Measurements from ENCODE around the gene SERPINA9. TPM values are rescaled to one million over a fixed set of nuclear protein-coding genes. Genes with fewer than 3 reads are reported as not detected.
A peak's percentile ranks its signal among the peaks of the same experiment; 100 is the strongest.

SERPINA9 gene
- total RNA-seq, 2 experiments from 2014 or later = not detected

DNA sequence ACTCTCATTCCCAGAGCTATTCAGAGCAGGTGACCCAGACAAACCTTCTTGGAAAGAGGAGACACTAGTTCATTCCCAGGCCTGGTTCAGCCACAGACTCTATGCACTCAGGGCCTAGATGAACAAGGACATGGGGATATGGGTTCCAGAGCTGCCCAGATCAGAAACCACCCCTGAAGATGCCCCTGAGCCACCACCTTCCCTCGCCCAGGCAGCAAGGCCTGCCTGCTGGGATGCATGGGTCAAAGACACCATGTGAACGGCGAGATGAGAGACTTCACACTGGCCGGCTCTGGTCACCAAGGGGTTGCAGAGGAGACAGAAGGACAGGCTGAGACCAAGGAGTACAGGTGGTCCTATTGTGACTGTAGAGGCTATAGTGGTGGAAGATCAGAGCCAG lies 29.2 kb upstream of the SERPINA9 start:
- ATAC-seq (ENCODE audit: low read depth) (no peak), DNase-seq (no peak)
- H3K4me1 Mint-ChIP-seq = no peaks in the 10 kb centered on the region
- POLR2A ChIA-PET = no interaction called here
- H3K27ac Mint-ChIP-seq = no peak overlapping the region
- no peaks in the 10 kb centered on the region for H3K9me3 Mint-ChIP-seq
- no peak overlapping the region for H3K4me3 Mint-ChIP-seq
- H3K27me3 Mint-ChIP-seq = peaks cover 6% of the 10 kb centered on the region
- no peaks in the 10 kb centered on the region for H3K36me3 Mint-ChIP-seq

DNA sequence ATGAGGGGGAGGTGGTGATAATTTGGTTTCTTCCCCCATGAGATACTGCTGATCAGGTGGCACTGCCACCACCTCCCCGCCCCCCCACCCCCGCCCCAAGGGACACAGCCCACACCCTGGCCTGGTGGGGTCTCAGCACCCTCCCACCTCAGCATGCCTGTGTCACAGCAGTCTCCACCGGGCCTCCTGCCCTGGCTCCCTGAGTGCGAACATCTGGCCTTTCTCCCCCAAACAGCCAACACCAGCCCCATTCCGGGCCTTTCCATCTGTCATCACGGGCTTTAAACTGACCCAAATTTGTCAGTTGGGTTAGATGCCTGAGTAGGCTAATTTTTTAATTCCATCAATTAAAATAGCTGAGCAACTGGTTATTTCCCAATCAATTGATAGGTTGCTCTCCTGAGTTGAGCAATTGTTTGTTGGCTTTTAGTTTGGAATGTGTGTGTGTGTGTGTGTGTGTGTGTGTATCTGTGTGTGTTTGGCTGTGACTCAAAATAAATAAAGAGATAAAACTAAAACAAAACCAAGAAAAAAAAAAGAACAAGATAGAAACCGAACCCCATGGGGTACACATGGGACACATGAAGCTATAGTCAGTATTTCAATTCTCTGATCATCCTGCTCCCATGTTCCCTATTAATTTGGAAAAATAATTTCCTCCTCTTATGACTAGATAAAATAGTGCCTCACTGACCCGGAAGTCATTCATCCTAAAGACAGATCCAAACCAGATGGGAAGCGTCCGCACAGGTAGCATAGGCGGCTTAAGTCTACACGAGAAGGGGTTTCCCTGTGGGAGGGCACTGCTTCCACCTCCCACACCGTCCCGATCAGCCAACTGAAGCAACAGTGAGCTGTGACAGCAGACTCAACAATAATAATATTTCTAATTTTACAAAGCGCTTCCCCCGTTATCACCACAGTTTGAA lies 25.9 kb upstream of the SERPINA9 start:
- H3K36me3 Mint-ChIP-seq = no peaks in the 10 kb centered on the region
- no peak for ATAC-seq (ENCODE audit: low read depth)
- no peaks in the 10 kb centered on the region for H3K9me3 Mint-ChIP-seq
- no peak for DNase-seq
- POLR2A ChIA-PET = no interaction called here
- H3K4me1 Mint-ChIP-seq = no peaks in the 10 kb centered on the region
- peaks cover 6% of the 10 kb centered on the region for H3K27me3 Mint-ChIP-seq
- no peak overlapping the region for H3K4me3 Mint-ChIP-seq
- H3K27ac Mint-ChIP-seq = no peak overlapping the region

DNA sequence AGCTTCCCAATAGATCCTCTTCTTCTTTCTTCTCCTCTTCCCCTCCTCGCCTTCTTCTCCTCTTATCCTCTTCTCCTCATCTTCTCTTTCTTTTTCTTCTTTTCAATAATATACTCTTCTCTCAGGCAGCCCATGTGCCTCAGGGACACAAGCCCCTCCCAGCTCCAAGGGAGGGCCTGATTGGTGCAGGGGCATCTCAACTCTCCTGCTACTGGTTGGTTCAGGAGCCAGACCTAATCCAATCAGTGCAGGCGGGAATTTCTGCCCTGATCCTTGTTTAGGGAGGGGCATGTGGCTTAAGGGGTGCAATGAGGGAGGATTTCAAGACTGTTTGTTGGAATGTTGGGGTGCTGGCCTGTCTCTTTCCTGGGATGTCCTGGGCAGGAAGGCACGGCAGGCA lies 24.3 kb upstream of the SERPINA9 start:
- Mint-ChIP-seq H3K9me3 (no peaks in the 10 kb centered on the region), H3K27ac (no peak overlapping the region), H3K4me3 (no peak overlapping the region), H3K4me1 (no peaks in the 10 kb centered on the region), H3K27me3 (peaks cover 7% of the 10 kb centered on the region), H3K36me3 (no peaks in the 10 kb centered on the region)
- POLR2A ChIA-PET = no interaction called here
- no peak for DNase-seq
- no peak for ATAC-seq (ENCODE audit: low read depth)

DNA sequence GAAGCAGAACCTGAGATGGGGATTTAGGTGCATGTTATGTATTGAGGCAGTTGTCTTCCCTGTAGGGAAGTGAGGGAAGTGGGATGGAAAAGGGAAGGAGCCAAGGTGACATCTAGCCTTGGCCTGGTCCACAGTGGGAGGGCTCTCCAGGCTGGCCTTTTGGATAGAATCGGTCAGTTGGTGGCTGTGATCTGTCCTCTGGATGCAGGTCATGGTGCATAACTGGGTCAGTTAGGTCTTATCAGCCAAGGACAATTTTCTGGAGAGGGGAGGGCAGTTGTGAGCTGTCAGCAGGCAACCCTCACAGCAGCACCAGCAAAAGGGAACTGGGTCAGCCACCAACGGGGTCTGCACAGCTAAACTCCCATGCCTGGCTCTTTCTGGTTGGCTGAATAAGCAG lies 23.7 kb upstream of the SERPINA9 start:
- H3K27ac Mint-ChIP-seq = no peak overlapping the region
- H3K4me1 Mint-ChIP-seq = no peaks in the 10 kb centered on the region
- H3K27me3 Mint-ChIP-seq = peaks cover 8% of the 10 kb centered on the region
- no peaks in the 10 kb centered on the region for H3K36me3 Mint-ChIP-seq
- ATAC-seq (ENCODE audit: low read depth) (no peak), DNase-seq (no peak)
- POLR2A ChIA-PET = no interaction called here
- H3K4me3 Mint-ChIP-seq = no peak overlapping the region
- no peaks in the 10 kb centered on the region for H3K9me3 Mint-ChIP-seq

DNA sequence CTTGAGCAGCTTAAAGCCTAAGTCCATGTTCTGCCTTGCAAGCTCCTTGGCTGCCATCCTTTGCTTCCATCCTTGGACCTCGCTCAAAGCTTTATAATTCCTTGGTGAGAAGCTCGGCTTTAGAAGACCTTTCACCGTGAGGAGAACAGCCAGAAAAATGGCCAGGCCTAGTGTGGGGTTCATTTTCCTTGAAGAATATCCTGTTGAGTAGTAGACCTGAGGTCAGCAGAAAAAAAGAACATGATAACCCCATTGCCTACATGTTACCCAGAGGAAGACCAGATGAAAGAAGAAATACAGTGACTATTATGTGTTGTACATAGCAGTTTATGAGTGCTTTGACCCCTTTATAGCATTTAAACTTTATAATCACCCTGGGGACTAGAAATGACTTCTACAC lies 22.2 kb upstream of the SERPINA9 start:
- POLR2A ChIA-PET = no interaction called here
- Mint-ChIP-seq H3K4me1 (no peaks in the 10 kb centered on the region), H3K9me3 (no peaks in the 10 kb centered on the region), H3K27me3 (peaks cover 8% of the 10 kb centered on the region), H3K36me3 (no peaks in the 10 kb centered on the region), H3K4me3 (no peak overlapping the region), H3K27ac (no peak overlapping the region)
- ATAC-seq (ENCODE audit: low read depth) (no peak), DNase-seq (no peak)

DNA sequence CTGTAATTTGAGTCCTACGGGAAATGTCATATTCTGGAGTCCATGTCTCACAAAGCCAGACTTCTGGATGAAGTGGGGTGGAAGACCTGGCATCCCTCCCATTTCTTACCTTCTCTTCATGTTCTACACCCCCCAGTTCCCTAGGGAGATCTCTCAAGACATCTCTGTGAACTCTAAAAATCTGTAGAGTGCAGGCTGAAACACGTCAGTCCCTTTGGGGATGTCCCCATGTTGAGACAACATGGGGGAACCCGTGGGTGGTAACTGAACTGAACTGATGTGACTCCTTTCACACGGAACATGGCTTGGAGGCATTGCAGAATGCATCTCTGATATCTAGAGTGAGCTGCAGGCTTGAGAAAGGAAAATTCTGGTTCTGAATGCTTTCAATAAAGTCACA lies 18.1 kb upstream of the SERPINA9 start:
- no peaks in the 10 kb centered on the region for H3K36me3 Mint-ChIP-seq
- H3K9me3 Mint-ChIP-seq = no peaks in the 10 kb centered on the region
- POLR2A ChIA-PET = no interaction called here
- DNase-seq (no peak), ATAC-seq (ENCODE audit: low read depth) (no peak)
- no peak overlapping the region for H3K27ac Mint-ChIP-seq
- H3K4me1 Mint-ChIP-seq = no peaks in the 10 kb centered on the region
- peaks cover 8% of the 10 kb centered on the region for H3K27me3 Mint-ChIP-seq
- H3K4me3 Mint-ChIP-seq = no peak overlapping the region

DNA sequence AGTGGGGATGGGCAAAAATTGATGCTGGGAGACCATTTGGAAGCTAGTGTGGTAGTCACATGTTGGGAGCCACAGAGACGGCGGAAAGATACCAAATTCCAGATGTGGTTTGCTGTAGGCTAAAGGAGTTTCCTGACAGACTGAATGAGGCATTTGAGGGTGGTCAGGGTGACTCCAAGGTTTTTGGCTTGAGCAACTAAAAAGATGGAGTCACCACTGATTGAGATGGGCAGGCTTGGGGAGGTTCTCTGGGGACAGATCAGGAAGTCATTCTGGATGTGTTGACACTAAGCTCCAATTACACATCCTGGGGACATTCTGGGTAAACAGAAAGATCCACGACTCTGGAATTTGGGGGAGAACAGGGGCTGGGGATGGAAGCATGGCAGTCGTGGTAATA lies 15.5 kb upstream of the SERPINA9 start:
- Mint-ChIP-seq H3K9me3 (no peaks in the 10 kb centered on the region), H3K27ac (no peak overlapping the region), H3K36me3 (no peaks in the 10 kb centered on the region), H3K4me3 (no peak overlapping the region), H3K27me3 (peaks cover 12% of the 10 kb centered on the region), H3K4me1 (no peaks in the 10 kb centered on the region)
- DNase-seq (no peak), ATAC-seq (ENCODE audit: low read depth) (no peak)
- POLR2A ChIA-PET = no interaction called here

DNA sequence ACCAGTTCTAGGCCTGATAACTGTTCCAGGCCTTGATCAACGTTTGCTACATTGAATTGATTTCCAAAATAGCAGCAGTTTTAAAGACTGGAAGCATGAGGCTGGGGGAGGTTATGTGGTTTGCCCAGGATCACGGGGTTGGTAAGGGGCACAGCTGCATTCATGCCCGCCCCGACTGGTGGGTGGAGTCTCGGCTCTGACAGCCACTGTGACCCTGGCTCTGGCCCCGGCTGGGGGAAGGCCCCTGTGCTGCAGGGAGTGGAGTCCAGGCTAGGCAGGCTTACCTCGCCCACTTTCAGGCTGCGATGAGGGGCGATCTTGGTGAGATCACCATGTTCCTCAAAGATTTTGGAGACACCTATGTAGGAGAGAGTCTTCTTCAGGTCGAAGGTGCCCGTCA lies 13.3 kb upstream of the SERPINA9 start:
- POLR2A ChIA-PET = no interaction called here

DNA sequence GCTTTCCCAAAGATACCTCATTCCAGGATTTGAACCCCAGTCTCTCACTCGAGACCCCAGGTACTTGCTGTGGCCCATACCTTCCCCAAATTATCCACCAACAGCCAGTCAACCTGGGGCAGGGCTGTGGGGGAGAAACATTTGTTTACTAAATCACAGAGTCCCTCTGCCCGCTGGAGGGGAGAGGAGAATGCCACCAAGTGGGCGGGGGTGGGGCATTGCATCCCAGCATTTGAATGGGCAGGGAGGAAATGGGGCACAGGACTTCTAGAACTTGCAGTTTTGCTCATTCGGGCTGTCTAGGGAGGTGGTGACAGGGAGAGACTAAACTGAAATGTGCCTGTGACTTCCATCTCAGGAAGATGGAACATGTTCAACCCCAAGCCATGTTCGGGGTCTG lies 10.9 kb upstream of the SERPINA9 start:
- ATAC-seq (ENCODE audit: low read depth) (no peak), DNase-seq (no peak)
- Mint-ChIP-seq H3K9me3 (no peaks in the 10 kb centered on the region), H3K4me1 (no peaks in the 10 kb centered on the region), H3K4me3 (no peak overlapping the region), H3K27me3 (peaks cover 9% of the 10 kb centered on the region), H3K27ac (no peak overlapping the region), H3K36me3 (no peaks in the 10 kb centered on the region)
- POLR2A ChIA-PET = no interaction called here

More for the DNA sequence above, 13.3 kb upstream of the SERPINA9 start:
- Mint-ChIP-seq H3K4me3 (no peak overlapping the region), H3K9me3 (no peaks in the 10 kb centered on the region), H3K27me3 (peaks cover 9% of the 10 kb centered on the region), H3K27ac (no peak overlapping the region), H3K4me1 (no peaks in the 10 kb centered on the region), H3K36me3 (no peaks in the 10 kb centered on the region)
- ATAC-seq (ENCODE audit: low read depth) (no peak), DNase-seq (no peak)

DNA sequence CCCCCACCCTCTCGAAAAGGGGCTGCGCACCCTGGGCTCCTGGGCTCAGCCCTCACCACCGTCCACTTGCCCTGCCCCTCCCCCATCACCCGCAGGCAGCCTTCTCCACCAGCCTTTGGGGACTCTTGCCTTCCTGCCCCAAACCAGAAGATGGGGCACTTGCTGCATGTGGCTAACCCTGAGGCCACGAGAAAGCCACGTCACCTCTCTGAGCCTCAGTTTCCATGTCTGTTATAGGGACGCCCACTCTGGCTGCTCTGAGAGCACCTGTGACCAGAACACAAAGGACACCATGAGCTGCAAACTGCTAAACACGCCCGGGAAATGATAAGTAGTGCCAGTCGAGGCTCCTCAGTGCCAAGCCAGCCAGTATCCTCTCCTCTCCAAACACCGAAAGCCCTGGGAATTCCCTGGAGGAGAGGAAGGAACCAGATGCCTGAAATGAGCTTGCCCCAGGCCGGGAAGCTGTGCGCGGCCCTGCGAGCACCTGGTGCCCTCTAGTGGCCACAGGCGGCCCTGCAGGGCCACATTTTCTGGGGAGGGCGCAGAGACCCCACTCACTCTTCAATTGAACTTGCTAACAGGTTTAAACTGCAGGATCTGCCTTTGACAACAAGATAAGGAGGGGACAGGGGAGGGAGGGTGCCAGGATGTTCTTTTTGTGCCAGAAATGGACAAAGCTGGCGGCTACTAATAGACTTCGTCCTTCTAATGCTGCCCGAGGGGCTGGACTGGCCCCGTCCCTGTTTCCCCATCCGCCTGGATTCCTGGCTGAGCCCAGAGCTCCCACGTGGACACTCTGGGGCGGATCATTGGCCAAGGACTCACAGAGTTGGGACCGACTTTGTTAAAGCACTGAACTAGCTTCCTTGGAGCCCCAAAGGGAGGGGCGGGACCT lies 10.2 kb upstream of the SERPINA9 start:
- no peak overlapping the region for H3K27ac Mint-ChIP-seq
- H3K27me3 Mint-ChIP-seq = peaks cover 9% of the 10 kb centered on the region
- no peak overlapping the region for H3K4me3 Mint-ChIP-seq
- no peaks in the 10 kb centered on the region for H3K9me3 Mint-ChIP-seq
- POLR2A ChIA-PET = no interaction called here
- no peaks in the 10 kb centered on the region for H3K4me1 Mint-ChIP-seq
- H3K36me3 Mint-ChIP-seq = no peaks in the 10 kb centered on the region
- peak; percentile 26 for ATAC-seq (ENCODE audit: low read depth)
- peak; percentile 66 for DNase-seq

DNA sequence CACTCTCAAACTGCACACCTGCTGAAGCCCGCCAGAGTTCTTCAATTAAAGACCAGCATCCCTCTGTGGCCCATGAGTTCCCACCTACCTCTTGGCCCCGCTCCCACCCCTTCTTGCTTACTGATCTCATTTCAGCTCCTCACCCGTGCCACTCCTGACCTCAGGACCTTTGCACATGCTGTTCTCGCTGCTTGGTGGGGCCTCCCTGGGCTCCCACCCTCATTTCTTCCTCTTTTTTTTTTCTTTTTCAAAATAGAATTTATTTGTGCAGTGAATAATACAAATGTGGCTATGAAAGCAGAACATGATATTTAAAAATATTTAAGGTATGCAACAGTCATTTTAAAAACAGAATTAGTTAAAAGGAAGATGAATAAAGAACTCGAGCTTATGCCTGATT lies 8.5 kb upstream of the SERPINA9 start:
- no peak for DNase-seq
- H3K4me3 Mint-ChIP-seq = no peak overlapping the region
- H3K9me3 Mint-ChIP-seq = no peaks in the 10 kb centered on the region
- POLR2A ChIA-PET = no interaction called here
- peaks cover 9% of the 10 kb centered on the region for H3K27me3 Mint-ChIP-seq
- H3K36me3 Mint-ChIP-seq = no peaks in the 10 kb centered on the region
- no peak for ATAC-seq (ENCODE audit: low read depth)
- no peaks in the 10 kb centered on the region for H3K4me1 Mint-ChIP-seq
- no peak overlapping the region for H3K27ac Mint-ChIP-seq

DNA sequence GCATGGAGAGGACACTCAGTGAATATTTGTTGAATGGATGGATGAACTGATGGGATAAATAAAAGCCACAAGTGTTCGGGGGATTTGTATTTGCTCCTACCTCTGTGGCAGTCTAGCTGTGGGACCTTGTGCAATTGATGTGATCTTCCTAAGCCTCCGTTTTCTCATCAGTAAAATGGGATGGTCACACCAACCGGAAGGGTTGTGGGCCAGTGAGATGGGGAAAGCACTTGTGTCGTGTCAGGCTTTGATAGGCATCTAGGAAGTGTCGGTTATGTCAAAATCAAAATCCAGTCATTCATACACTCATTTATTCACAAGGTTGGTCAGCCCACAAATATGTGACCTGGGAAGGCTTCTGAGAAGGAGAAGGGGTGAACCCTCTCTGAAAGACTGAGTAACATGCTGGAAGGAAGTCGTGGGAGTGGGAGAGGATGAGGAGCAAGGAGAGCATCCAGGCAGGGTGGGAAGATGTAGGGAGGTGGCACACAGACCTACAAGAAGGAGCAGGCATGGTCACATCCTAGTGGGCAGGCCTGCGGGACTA lies 7.8 kb upstream of the SERPINA9 start:
- Mint-ChIP-seq H3K4me1 (no peaks in the 10 kb centered on the region), H3K36me3 (no peaks in the 10 kb centered on the region), H3K4me3 (no peak overlapping the region), H3K27ac (no peak overlapping the region), H3K9me3 (peaks cover 3% of the 10 kb centered on the region), H3K27me3 (peaks cover 7% of the 10 kb centered on the region)
- DNase-seq = no peak
- no peak for ATAC-seq (ENCODE audit: low read depth)
- POLR2A ChIA-PET = no interaction called here

DNA sequence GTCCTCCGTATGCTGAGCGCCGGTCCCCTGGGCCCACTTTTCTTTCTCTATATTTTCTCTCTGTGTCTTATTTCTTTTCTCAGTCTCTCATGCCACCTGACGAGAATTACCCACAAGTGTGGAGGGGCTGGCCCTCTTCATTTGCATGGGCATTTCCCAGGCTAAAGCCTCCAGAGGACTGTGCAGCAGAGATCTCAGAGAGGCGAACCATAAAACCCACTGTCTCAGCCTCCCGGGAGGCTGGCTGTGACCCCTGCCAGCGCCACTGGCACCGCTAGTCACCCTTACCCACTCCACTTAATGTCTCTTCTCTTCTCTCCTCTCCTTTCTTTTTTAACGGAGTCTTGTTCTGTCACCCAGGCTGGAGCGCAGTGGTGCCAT lies 7.1 kb upstream of the SERPINA9 start:
- no peak for DNase-seq
- Mint-ChIP-seq H3K4me3 (no peak overlapping the region), H3K27ac (no peak overlapping the region)

More for the DNA sequence above, 7.1 kb upstream of the SERPINA9 start:
- ATAC-seq (ENCODE audit: low read depth) = no peak
- H3K4me1 Mint-ChIP-seq = no peaks in the 10 kb centered on the region
- H3K36me3 Mint-ChIP-seq = no peaks in the 10 kb centered on the region
- H3K27me3 Mint-ChIP-seq = peaks cover 7% of the 10 kb centered on the region
- H3K9me3 Mint-ChIP-seq = peaks cover 5% of the 10 kb centered on the region
- POLR2A ChIA-PET = no interaction called here

All from activated naive CD8-positive, alpha-beta T cell treated with anti-CD3 and anti-CD28 coated beads, Interleukin-2, amount 10 ng/mL, durations not matched to agents 7 days and 5 days (primary cell).